Neural progenitor cell (in vitro differentiated cells): ENCODE data around the gene NOX3.

Source experiments
- CTCF ChIP-seq: fragments of 200-600 bp; sonication (generic); IDR thresholded peaks from 2 replicates; pipeline ENCODE4 v1.5.1; 2017; ENCODE audit warnings: antibody characterized with exemption, mild to moderate bottlenecking
- EZH2 ChIP-seq: fragments of 200-600 bp; sonication (generic); IDR thresholded peaks from 2 replicates; pipeline ENCODE4 v1.6.1; 2017; ENCODE audit warnings: antibody characterized with exemption, mild to moderate bottlenecking, moderate library complexity
- EZH2phosphoT487 ChIP-seq: fragments of 200-600 bp; sonication (generic); IDR thresholded peaks from 2 replicates; pipeline ENCODE4 v1.6.1; 2017; ENCODE audit warnings: antibody characterized with exemption

GRCh38 chr6:155436981-155437749, 18.5 kb downstream of the NOX3 start:
- no peak for TF ChIP-seq CTCF
- TF ChIP-seq EZH2: no peak
- no peak for TF ChIP-seq EZH2phosphoT487
